OCI-LY1 (cell line): ENCODE measurements around the gene AGFG1.

Source experiments
- H2AFZ ChIP-seq: fragments of 200-600 bp; sonication (generic), shearing (Covaris generic); 2 replicates; pipeline ENCODE4 v1.6.0; 2014; ENCODE audit warnings: antibody characterized with exemption, mild to moderate bottlenecking, low read length
- H3F3A ChIP-seq: fragments of 200-600 bp; sonication (generic), shearing (Covaris generic); 2 replicates; pipeline ENCODE4 v1.6.0; 2014; ENCODE audit warnings: mild to moderate bottlenecking, antibody characterized with exemption, low read length, moderate library complexity; ENCODE audit not compliant: insufficient read depth
- H3K27ac ChIP-seq: fragments of 200-600 bp; sonication (generic); 2 replicates; pipeline ENCODE4 v1.5.1; 2014; ENCODE audit warnings: low read length, mixed run types, mild to moderate bottlenecking, low read depth; ENCODE audit not compliant: poor library complexity, severe bottlenecking
- H3K27me3 ChIP-seq: fragments of 200-600 bp; sonication (generic); 2 replicates; pipeline ENCODE4 v1.6.0; 2014; ENCODE audit warnings: antibody characterized with exemption, mild to moderate bottlenecking, low read length, moderate library complexity; ENCODE audit not compliant: insufficient read depth
- H3K36me3 ChIP-seq: fragments of 200-600 bp; sonication (generic); 2 replicates; pipeline ENCODE4 v1.6.1; 2014; ENCODE audit warnings: mild to moderate bottlenecking, antibody characterized with exemption, low read length, moderate library complexity, mixed read lengths; ENCODE audit not compliant: insufficient read depth
- H3K4me1 ChIP-seq: fragments of 200-600 bp; sonication (generic); 2 replicates; pipeline ENCODE4 v1.5.1; 2014; ENCODE audit warnings: mild to moderate bottlenecking, low read length, moderate library complexity; ENCODE audit not compliant: insufficient read depth, severe bottlenecking
- H3K4me2 ChIP-seq: fragments of 200-600 bp; sonication (generic), shearing (Covaris generic); 2 replicates; pipeline ENCODE4 v1.6.1; 2014; ENCODE audit warnings: low read length
- H3K4me3 ChIP-seq: fragments of 200-600 bp; sonication (generic); 2 replicates; pipeline ENCODE4 v1.5.1; 2014; ENCODE audit warnings: low read length, low read depth, mild to moderate bottlenecking, mixed read lengths; ENCODE audit not compliant: poor library complexity, severe bottlenecking
- H3K79me2 ChIP-seq: fragments of 200-600 bp; shearing (Covaris generic); 2 replicates; pipeline ENCODE4 v1.6.1; 2016; ENCODE audit warnings: mixed run types, low read length, mixed read lengths; ENCODE audit not compliant: insufficient read depth
- H3K9ac ChIP-seq: fragments of 200-600 bp; sonication (generic), shearing (Covaris generic); 2 replicates; pipeline ENCODE4 v1.6.1; 2014; ENCODE audit warnings: mild to moderate bottlenecking, low read length, mixed read lengths
- H3K9me2 ChIP-seq: fragments of 200-600 bp; sonication (generic), shearing (Covaris generic); 2 replicates; pipeline ENCODE4 v1.6.1; 2014; ENCODE audit warnings: low read depth, mild to moderate bottlenecking, low read length, mixed read lengths
- H3K9me3 ChIP-seq: fragments of 200-600 bp; shearing (Covaris generic); 2 replicates; pipeline ENCODE4 v1.6.1; 2014; ENCODE audit warnings: low read length, mixed read lengths
- H4K20me1 ChIP-seq: fragments of 200-600 bp; sonication (generic), shearing (Covaris generic); 2 replicates; pipeline ENCODE4 v1.6.0; 2016; ENCODE audit warnings: mild to moderate bottlenecking, low read length; ENCODE audit not compliant: insufficient read depth
- CTCF ChIP-seq: fragments of 200-600 bp; sonication (generic), shearing (Covaris generic); IDR thresholded peaks from 2 replicates; pipeline ENCODE4 v1.5.1; 2017; ENCODE audit warnings: mild to moderate bottlenecking, antibody characterized with exemption, low read length, moderate library complexity, mixed read lengths
- EZH2 ChIP-seq: fragments of 200-600 bp; sonication (generic), shearing (Covaris generic); IDR thresholded peaks from 2 replicates; pipeline ENCODE4 v1.8.0; 2017; ENCODE audit warnings: borderline replicate concordance, mixed run types, mild to moderate bottlenecking, antibody characterized with exemption, low read length, moderate library complexity, mixed read lengths

AGFG1 gene

GRCh38 chr2:227473122-227473461 is 1.1 kb downstream of the AGFG1 start:
- peaks cover 3% of the 10 kb centered on the region; the same call in 1 of the 2 replicates for H4K20me1 ChIP-seq
- no peaks in the 10 kb centered on the region for H3K9me2 ChIP-seq
- no peak overlapping the region for H3K27ac ChIP-seq
- H3K4me2 ChIP-seq = peak overlapping the region; percentile 96
- peak overlapping the region; percentile 82 for H3K9ac ChIP-seq
- no peaks in the 10 kb centered on the region for H3K27me3 ChIP-seq
- TF ChIP-seq EZH2 (no peak), CTCF (no peak)
- peaks cover 35% of the 10 kb centered on the region for H3K79me2 ChIP-seq
- H3F3A ChIP-seq = no peaks in the 10 kb centered on the region
- H3K4me3 ChIP-seq = peak overlapping the region; percentile 96
- peaks cover 20% of the 10 kb centered on the region for H3K4me1 ChIP-seq
- H3K9me3 ChIP-seq = no peaks in the 10 kb centered on the region
- H3K36me3 ChIP-seq = no peaks in the 10 kb centered on the region
- H2AFZ ChIP-seq = no peak overlapping the region

- peaks cover 3% of the 10 kb centered on the region; the same call in 1 of the 2 replicates for H4K20me1 ChIP-seq
- no peaks in the 10 kb centered on the region for H3K9me2 ChIP-seq
- H3K4me3 ChIP-seq = peak overlapping the region; percentile 96
Measured at GRCh38 chr2:227473806-227474205, 1.9 kb downstream of the AGFG1 start.

GRCh38 chr2:227474410-227474809 is 2.5 kb downstream of the AGFG1 start:
- H3K36me3 ChIP-seq = no peaks in the 10 kb centered on the region
- no peaks in the 10 kb centered on the region for H3K27me3 ChIP-seq
- TF ChIP-seq EZH2 = no peak
- TF ChIP-seq CTCF = no peak
- no peak overlapping the region for H3K9ac ChIP-seq
- H3K79me2 ChIP-seq = peaks cover 44% of the 10 kb centered on the region
- peak overlapping the region; percentile 96 for H3K4me3 ChIP-seq
- H3K4me1 ChIP-seq = peaks cover 21% of the 10 kb centered on the region
- peaks cover 3% of the 10 kb centered on the region; the same call in 1 of the 2 replicates for H4K20me1 ChIP-seq
- no peaks in the 10 kb centered on the region for H3K9me2 ChIP-seq
- H3K4me2 ChIP-seq = peak overlapping the region; percentile 96
- no peaks in the 10 kb centered on the region for H3K9me3 ChIP-seq
- no peaks in the 10 kb centered on the region for H3F3A ChIP-seq
- no peak overlapping the region for H2AFZ ChIP-seq
- no peak overlapping the region for H3K27ac ChIP-seq

More at GRCh38 chr2:227473806-227474205, 1.9 kb downstream of the AGFG1 start:
- peaks cover 20% of the 10 kb centered on the region for H3K4me1 ChIP-seq
- no peak for TF ChIP-seq CTCF
- no peak for TF ChIP-seq EZH2
- no peaks in the 10 kb centered on the region for H3K36me3 ChIP-seq
- H3K9ac ChIP-seq = no peak overlapping the region
- H2AFZ ChIP-seq = no peak overlapping the region
- H3K4me2 ChIP-seq = peak overlapping the region; percentile 96
- H3K9me3 ChIP-seq = no peaks in the 10 kb centered on the region
- no peak overlapping the region for H3K27ac ChIP-seq
- no peaks in the 10 kb centered on the region for H3K27me3 ChIP-seq
- H3F3A ChIP-seq = no peaks in the 10 kb centered on the region
- peaks cover 38% of the 10 kb centered on the region for H3K79me2 ChIP-seq
